ENCODE measurements around the gene ERI2. TPM values are rescaled to one million over a fixed set of nuclear protein-coding genes. Genes with fewer than 3 reads are reported as not detected.
"Not testable (repeated sequence)": the region's sequence is repeated elsewhere in the genome, so short reads cannot be mapped to it uniquely, and the experiment has no call there.

ERI2 gene
- total RNA-seq, 1 donor, result 26.3 TPM

GRCh38 chr16:20768121-20768520 is 38.2 kb downstream of the ERI2 start:
- no peak for DNase-seq (ENCODE audit: low read depth)
- TF ChIP-seq, protein P1, sequence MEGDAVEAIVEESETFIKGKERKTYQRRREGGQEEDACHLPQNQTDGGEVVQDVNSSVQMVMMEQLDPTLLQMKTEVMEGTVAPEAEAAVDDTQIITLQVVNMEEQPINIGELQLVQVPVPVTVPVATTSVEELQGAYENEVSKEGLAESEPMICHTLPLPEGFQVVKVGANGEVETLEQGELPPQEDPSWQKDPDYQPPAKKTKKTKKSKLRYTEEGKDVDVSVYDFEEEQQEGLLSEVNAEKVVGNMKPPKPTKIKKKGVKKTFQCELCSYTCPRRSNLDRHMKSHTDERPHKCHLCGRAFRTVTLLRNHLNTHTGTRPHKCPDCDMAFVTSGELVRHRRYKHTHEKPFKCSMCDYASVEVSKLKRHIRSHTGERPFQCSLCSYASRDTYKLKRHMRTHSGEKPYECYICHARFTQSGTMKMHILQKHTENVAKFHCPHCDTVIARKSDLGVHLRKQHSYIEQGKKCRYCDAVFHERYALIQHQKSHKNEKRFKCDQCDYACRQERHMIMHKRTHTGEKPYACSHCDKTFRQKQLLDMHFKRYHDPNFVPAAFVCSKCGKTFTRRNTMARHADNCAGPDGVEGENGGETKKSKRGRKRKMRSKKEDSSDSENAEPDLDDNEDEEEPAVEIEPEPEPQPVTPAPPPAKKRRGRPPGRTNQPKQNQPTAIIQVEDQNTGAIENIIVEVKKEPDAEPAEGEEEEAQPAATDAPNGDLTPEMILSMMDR (IDR thresholded peaks at IDR 0.05; ENCODE audit: insufficient read depth, low read depth, low read length), result no peak
- no peak overlapping the region for H3K4me3 ChIP-seq (ENCODE audit: low read depth, low read length)

- DNase-seq (ENCODE audit: low read depth), result no peak
- TF ChIP-seq, protein P1 (IDR thresholded peaks at IDR 0.05; ENCODE audit: insufficient read depth, low read depth, low read length), result no peak
- no peak overlapping the region for H3K4me3 ChIP-seq (ENCODE audit: low read depth, low read length)
Measured at GRCh38 chr16:20767577-20767976, 38.7 kb downstream of the ERI2 start.

GRCh38 chr16:20766294-20766693 is 40.0 kb downstream of the ERI2 start:
- DNase-seq (ENCODE audit: low read depth), result no peak
- no peak overlapping the region for H3K4me3 ChIP-seq (ENCODE audit: low read depth, low read length)
- TF ChIP-seq, protein P1 (IDR thresholded peaks at IDR 0.05; ENCODE audit: insufficient read depth, low read depth, low read length), result no peak

GRCh38 chr16:20765732-20766131 is 40.5 kb downstream of the ERI2 start:
- TF ChIP-seq, protein P1 (IDR thresholded peaks at IDR 0.05; ENCODE audit: insufficient read depth, low read depth, low read length), result no peak
- DNase-seq (ENCODE audit: low read depth), result no peak
- no peak overlapping the region for H3K4me3 ChIP-seq (ENCODE audit: low read depth, low read length)

DNA sequence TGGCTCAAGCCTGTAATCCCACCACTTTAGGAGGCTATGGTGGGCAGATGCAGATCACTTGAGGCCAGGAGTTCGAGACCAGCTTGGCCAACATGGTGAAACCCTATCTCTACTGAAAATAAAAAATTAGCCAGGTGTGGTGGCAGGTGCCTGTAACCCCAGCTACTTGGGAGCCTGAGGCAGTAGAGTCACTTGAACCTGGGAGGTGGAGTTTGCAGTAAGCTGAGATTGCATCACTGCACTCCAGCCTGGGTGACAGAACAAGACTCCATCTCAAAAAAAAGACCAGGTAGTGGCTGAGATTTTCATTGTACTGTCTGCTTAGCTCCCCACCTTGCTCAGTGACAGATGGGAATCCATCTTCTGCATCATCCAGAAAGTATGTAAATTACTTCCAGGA is 41.8 kb downstream of the ERI2 start:
- not testable (repeated sequence) for H3K4me3 ChIP-seq (ENCODE audit: low read depth, low read length); DNase-seq (ENCODE audit: low read depth)

- peak within 1 kb of the TSS; percentile 69 for H3K4me3 ChIP-seq (ENCODE audit: low read depth, low read length)
- TF ChIP-seq, protein P1 (IDR thresholded peaks at IDR 0.05; ENCODE audit: insufficient read depth, low read depth, low read length), result no peak
- DNase-seq (ENCODE audit: low read depth), result peak; percentile 84
Measured at GRCh38 chr16:20763461-20764232, 42.6 kb downstream of the ERI2 start, which contains the start of gene ACSM3. TSS of gene ACSM3 (plus strand) at chr16:20764014. CDS start at chr16:20770035, 6,021 bp downstream.

- DNase-seq (ENCODE audit: low read depth), result no peak
- TF ChIP-seq, protein P1 (IDR thresholded peaks at IDR 0.05; ENCODE audit: insufficient read depth, low read depth, low read length), result no peak
- no peak overlapping the region for H3K4me3 ChIP-seq (ENCODE audit: low read depth, low read length)
Measured at GRCh38 chr16:20762404-20763123, 43.7 kb downstream of the ERI2 start.

Measured in fibroblast of villous mesenchyme (primary cell).